ENCODE measurements around the gene TNS2. TPM values are rescaled to one million over a fixed set of nuclear protein-coding genes. Genes with fewer than 3 reads are reported as not detected.

Gene TNS2
- total and polyA plus RNA-seq, 9 of the 15 experiments (the other 6 are each of a cell fraction or from before 2014, with no cell fraction given), result 0.28 to 3.1 (median 1.2) TPM; not detected in 1

- TF ChIP-seq BACH1 (tag; IDR thresholded peaks at IDR 0.05) (no peak), TAF7 (tag; IDR thresholded peaks at IDR 0.05) (no peak), RBM34 (IDR thresholded peaks at IDR 0.05; ENCODE audit: borderline replicate concordance, insufficient read depth, low read length) (no peak), LARP7 (IDR thresholded peaks at IDR 0.05) (no peak), GTF2E2 (tag; IDR thresholded peaks at IDR 0.05) (no peak), ESRRA (IDR thresholded peaks at IDR 0.05; ENCODE audit: borderline replicate concordance, low read depth) (no peak), FOXK1 (CRISPR knock-in tag; IDR thresholded peaks at IDR 0.05; ENCODE audit: borderline replicate concordance) (no peak), EGR1 (conservative IDR thresholded peaks at IDR 0.05) (no peak), TSC22D4 (tag; IDR thresholded peaks at IDR 0.05) (no peak), SRSF9 (IDR thresholded peaks at IDR 0.05; ENCODE audit: borderline replicate concordance, low read depth, low read length) (no peak), HNRNPH1 (optimal IDR thresholded peaks at IDR 0.05; ENCODE audit: low read depth, low read length) (no peak), ZNF239 (CRISPR knock-in tag; IDR thresholded peaks at IDR 0.05) (no peak)
- TF ChIP-seq, protein P1, sequence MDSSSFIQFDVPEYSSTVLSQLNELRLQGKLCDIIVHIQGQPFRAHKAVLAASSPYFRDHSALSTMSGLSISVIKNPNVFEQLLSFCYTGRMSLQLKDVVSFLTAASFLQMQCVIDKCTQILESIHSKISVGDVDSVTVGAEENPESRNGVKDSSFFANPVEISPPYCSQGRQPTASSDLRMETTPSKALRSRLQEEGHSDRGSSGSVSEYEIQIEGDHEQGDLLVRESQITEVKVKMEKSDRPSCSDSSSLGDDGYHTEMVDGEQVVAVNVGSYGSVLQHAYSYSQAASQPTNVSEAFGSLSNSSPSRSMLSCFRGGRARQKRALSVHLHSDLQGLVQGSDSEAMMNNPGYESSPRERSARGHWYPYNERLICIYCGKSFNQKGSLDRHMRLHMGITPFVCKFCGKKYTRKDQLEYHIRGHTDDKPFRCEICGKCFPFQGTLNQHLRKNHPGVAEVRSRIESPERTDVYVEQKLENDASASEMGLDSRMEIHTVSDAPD (CRISPR knock-in tag; IDR thresholded peaks at IDR 0.05), result no peak
Measured at GRCh38 chr12:53060064-53060720, 10.3 kb downstream of the TNS2 start (continued).
